CD4-positive, alpha-beta T cell treated with Interleukin-6 at 100 ng/mL for 8 hours (primary cell): ENCODE data around the gene RAB13.

ENCODE experiments used
- DNase-seq: peaks from one replicate; pipeline ENCODE4 v3.0.0-alpha.2; 2020; ENCODE audit warnings: mixed read lengths, low spot score

Gene RAB13

DNA sequence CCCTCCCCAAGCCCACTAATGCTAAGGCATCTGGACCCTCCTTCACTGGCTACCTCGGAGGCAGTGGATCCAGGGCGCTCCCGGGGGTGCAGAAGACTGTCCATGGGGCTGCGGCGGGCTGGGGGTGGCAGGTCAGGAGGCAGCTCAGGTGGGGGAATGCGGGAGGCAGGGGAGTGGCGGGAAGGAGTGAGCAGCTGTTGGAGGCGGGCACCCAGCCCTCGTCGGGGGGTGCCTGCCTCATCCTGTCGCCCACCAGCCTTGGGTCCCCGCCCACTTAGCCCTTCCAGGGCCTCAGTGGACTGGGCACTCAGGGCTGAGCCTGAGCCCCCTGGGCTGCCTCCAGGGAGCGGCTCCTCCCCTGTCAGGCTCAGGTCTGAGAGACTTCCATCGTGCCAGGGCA lies 52.7 kb downstream of the RAB13 start:
- DNase-seq = no peak

- no peak for DNase-seq
Observed at GRCh38 chr1:153932156-153933131, 53.7 kb downstream of the RAB13 start.
